Activated CD8-positive, alpha-beta memory T cell treated with anti-CD3 and anti-CD28 coated beads for 1 hour (primary cell): ENCODE data around the gene CERT1.
"Not testable (repeated sequence)": the region's sequence is repeated elsewhere in the genome, so short reads cannot be mapped to it uniquely, and the experiment has no call there.

Experiments used
- DNase-seq, 2 donors: peaks; one replicate each; pipeline ENCODE4 v3.0.0-alpha.2; 2020; ENCODE audit warnings: low read depth in 1 of 2; ENCODE audit errors: extremely low read depth in 1 of 2

Gene CERT1

DNA sequence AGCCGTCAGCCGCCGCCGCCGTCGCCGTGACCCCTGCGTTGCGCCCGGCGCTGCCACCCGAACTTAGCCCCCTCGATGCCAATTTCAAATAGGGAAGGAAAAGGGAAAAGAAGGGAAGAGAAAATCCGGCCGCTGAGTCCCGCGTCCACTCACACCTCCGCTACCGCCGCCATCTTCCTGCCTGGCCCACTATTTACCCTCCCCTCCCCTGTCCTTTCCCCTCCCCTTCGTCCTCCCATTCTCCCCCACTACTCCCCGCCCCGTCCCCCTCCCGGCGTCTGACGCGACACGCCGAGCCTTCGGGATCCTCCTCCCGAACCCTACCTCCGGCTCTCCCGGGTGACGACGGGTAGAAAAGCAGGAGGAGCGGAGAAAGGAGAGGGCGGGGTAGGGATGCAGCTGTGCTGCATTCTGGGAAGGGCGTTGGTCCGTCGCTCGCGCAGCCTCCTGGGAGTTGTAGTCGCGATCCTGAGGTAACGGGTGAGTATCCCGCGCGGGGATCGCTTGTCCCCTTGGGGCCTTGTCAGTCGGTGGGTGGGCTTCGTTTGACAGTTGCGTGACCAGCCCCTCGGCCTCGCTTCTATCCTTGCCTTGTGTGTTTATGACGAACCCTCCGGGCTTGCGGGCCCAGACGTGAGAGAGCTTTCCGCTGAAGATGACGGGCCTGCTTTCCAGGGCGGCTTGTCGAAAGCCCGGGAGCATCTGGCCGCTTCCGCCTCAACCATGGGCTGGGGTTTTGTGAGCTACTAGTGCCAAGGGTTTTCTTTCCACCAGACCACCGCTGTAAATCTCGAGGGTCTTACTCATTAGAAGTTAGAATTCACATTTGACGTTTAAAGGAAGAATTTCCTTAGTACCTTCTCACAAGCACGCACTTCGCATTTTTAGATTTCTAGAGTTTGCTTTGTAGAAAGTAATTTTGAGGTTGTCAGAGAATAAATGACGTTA, at the start of gene CERT1, which contains the start of gene POLK:
Gene CERT1 (minus strand): TSS at position 195 of the 948 bp plus-strand sequence. CDS start 422 bp downstream, outside the sequence.
Gene POLK (plus strand): TSS at position 457 of the 948 bp plus-strand sequence.
- DNase-seq, result peak; percentile 79 to 83

- not testable (repeated sequence) for DNase-seq
Measured at GRCh38 chr5:75560655-75561054, 49.2 kb upstream of the CERT1 start.

- no peak for DNase-seq
Measured at GRCh38 chr5:75558981-75559632, 47.7 kb upstream of the CERT1 start.

- DNase-seq, result no peak
Measured at GRCh38 chr5:75558221-75558620, 46.8 kb upstream of the CERT1 start.

- DNase-seq, result no peak
Measured at GRCh38 chr5:75553358-75553757, 41.9 kb upstream of the CERT1 start.

DNA sequence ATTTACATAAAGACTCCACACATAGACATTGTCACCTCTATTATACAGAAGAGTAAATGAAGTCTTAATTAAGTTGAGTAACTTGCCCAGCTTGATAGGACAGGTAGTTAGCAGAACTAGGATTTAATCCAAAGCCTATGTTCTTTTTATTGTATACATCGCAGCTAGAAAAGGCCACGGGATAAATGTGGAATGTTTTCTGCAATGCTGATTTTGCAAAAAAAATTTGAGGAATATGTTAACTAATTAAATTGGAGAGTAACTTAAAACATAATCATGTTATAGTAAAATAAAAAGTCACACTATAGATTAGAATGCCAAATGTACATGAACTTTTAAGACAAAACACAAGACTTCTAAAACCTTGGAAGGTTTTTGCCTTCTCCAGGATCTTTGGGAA, 41.3 kb upstream of the CERT1 start:
- no peak for DNase-seq

DNA sequence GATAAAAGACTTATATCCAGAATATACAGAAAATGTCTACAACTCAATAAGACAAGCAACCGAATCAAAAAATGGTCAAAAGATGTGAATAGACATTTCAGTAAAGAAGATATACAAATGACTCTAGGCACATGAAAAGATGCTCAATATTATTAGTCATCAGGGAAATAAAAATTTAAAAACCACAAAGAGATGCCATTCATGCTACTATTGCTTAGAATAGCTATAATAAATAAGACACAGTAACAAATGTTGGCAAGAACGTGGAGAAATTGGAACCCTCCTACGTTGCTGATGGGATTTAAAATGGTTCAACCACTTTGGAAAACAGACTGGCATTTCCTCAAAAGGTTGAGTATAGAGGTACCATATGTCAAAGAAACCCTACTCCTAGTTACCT, 40.0 kb upstream of the CERT1 start:
- DNase-seq, result no peak

- DNase-seq, result no peak
Measured at GRCh38 chr5:75550597-75550996, 39.2 kb upstream of the CERT1 start.

DNA sequence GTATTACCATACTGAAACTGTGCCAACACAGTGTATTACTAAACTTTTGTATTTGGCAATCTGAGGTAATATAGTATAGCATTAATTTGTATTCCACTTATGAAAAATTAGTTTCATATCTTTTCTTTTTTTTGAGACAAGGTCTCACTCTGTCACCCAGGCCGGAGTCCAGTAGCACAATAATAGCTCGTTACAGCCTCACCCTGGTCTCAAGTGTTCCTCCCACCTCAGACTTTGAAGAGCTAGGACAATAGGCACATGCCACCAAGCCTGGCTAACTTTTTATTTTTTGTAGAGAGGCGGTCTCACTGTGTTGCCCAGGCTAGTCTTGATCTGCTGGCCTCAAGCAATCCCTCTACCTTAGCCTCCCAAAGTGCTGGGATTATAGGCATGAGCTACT, 36.4 kb upstream of the CERT1 start:
- no peak for DNase-seq

DNA sequence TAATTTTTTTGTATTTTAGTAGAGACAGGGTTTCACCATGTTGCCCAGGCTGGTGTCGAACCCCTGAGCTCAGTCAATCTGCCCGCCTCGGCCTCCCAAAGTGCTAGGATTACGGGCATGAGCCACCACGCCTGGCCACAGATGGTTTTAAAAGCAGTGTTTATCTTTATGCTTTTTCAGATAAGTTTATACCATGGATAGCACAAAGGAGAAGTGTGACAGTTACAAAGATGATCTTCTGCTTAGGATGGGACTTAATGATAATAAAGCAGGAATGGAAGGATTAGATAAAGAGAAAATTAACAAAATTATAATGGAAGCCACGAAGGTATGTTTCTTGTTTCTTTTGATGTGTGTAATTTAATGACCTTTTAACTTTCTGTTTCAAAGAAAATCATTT, 35.4 kb upstream of the CERT1 start:
- DNase-seq, result no peak

DNA sequence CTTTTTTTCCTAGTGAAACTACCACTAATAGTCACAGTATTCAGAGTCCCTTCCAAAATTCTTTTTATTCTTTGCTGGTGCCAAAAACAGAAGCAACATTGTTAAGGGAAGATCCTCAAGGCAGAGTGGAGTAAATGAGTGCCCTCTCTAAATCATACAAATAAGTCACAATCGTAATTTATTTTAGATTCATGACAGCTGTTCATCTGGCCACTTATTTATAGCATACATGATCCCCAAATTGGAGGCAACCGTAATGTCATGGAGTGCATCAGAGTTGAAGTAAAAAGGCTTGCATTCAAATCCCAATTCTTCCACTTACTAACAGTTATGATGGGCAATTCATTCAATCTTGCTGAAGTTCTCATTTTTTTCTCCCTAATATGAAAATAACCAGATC, 33.7 kb upstream of the CERT1 start:
- no peak for DNase-seq

GRCh38 chr5:75538211-75538610, 26.8 kb upstream of the CERT1 start:
- no peak for DNase-seq

DNA sequence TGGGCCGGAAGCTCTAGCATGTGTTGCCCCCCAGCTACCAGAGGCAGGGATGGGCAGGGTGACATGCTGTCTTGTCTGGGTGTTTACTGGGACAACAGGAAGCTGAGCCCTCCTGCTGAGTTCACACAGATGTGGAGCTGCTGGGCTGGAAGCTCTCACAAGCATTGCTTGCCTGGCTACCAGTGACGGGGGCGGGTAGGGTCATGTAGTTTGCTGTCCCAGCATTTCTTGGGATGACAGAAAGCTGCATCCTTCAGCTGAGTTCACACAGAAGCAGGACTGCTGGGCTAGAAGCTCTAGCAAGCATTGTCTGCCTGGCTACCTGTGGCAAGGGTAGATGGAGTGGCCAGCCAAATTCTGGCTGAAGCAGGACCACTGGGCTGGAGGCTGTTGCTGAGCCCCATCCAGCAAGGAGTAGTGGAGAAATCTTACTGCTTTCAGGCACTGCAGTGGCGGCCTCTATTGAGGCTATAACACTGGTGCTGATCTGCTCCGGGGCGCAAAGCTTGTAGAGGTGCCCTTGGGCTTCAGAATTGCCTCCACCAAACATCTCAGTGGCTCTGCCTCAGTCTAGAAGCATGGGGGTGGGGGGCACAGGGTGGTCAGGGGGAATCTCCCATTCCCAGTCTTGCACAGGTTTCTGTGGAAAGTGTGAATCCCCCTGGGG, 25.4 kb upstream of the CERT1 start:
- no peak for DNase-seq

DNA sequence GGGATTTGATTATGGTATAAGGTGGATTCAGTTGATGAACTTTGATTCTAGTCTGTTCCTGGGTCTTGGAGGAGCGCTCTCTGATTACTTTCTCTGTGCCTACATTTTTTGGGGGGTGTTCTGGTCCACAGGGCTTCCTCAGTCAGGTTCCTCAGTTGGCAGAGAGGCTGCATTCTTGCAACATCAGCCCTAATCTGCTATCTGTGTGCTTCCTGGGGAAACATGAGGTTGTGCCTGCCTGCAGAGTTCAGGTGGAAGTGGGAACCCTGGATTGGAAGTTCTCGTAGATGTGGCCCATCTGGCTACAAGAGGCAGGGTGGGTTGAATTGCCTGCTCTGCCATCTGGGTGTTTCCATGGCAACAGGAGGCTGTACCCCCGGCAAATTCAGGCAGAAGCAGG, 24.7 kb upstream of the CERT1 start:
- DNase-seq, result no peak

DNA sequence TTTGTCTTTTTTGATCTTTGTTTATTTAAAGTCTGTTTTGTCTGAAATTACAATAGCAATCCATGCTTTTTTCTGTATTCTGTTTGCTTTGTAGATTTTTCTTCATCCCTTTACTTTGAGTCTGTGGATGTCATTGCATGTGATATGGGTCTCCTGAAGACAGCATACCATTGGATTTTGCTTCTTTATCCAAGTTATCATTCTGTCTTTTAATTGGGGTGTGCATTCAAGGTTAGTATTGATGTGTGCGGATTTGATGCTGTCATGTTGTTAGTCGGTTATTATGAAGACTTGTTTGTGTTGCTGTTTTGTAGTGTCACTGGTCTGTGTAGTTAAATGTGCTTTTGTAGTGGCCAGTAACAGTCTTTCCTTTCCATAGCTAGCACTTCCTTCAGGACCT, 23.3 kb upstream of the CERT1 start:
- DNase-seq, result no peak

DNA sequence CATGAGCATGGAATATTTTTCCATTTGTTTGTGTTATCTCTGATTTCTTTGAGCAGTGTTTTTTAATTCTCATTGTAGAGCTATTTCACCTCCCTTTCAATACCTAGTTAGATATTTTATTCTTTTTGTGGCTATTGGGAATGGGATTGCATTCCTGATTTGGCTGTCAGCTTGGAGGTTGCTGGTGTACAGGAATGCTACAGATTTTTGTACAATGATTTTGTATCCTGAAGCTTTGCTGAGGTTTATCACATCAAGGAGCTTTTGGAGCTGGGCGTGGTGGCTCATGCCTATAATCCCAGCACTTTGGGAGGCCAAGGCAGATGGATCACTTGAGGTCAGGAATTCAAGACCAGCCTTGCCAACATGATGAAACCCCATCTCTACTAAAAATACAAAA, 22.3 kb upstream of the CERT1 start:
- not testable (repeated sequence) for DNase-seq

GRCh38 chr5:75532190-75532589, 20.8 kb upstream of the CERT1 start:
- DNase-seq, result no peak

- no peak for DNase-seq
Measured at GRCh38 chr5:75529185-75529584, 17.8 kb upstream of the CERT1 start.

DNA sequence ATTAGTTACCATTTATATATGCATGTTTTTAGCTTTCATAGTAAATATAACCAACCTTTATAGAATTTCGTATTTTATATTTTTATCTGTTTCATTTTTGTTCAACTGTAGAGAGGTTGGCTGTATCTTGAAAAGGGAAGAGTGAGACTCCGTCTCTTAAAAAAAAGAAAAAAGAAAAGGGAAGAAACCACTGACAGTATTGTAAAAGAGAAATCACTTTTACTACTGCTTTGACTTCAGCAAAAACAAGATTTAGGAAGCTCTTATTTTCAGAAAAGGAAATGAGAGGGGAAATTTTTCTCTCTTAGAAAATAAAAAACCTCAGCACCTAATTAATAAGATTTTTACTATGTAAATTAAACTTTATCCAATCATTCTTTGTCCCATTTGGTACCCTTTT, 14.6 kb upstream of the CERT1 start:
- DNase-seq, result no peak

DNA sequence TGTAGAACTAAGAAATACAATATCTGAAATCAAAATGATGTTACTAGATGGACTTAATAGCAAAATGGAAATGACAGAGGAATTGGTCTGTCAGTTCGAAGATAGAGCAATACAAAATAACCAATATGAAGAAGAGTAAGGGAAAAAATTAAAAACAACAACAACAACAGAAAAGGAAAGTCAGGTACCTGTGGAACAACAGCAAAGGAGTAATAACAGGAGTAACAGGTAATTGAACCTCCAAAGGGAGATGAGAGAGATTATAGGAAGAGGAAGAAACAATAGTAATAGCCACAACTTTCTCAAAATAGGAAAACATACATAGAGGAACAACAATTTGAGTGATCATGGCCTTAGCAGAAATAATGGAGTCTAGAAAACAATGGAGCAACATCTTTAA, 13.9 kb upstream of the CERT1 start:
- no peak for DNase-seq

DNA sequence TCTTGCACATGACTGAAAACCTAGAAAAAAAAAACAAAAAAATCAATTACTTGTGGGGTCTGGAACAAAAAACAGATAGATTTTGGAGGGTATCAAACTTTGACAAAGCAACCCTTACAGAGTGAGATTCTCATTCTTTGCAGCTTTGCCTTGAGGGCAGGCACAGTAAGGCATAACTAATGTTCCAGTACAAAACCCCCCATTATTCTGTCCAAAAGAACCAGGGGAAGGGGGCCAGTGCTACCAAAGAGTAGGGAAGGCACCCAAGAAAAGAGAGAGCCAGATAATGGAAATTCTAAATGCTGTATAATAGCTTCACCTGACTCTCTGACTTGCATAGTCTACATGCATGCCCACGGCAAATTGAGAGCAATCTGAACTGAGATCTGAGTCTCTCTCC, 13.2 kb upstream of the CERT1 start:
- DNase-seq, result no peak

- no peak for DNase-seq
Measured at GRCh38 chr5:75524071-75524470, 12.6 kb upstream of the CERT1 start.
